Activated CD8-positive, alpha-beta memory T cell treated with anti-CD3 and anti-CD28 coated beads for 4 hours (primary cell): ENCODE data around the gene GUCA1C.

Experiments used
- DNase-seq, 2 donors: peaks; one replicate each; pipeline ENCODE4 v3.0.0-alpha.2; 2020; ENCODE audit warnings: low read depth in 2 of 2

Gene GUCA1C

DNA sequence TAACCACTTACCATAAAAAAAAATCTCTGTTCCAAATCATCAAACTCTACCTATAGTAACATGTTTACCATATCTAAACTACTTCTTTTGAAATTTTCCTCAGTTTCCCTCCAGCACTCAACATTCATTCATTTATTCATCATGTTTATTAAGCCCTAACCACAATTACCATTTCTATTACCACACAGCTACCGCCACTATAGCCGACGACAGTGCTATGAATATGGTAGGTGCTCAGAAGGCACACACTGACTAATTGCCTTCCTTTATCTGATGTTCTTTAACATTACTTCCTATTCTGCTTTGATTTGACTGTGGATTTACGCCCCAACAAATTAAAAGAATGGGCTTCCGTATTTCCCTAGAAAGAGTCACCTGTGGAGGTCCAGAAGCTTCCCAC, 43.9 kb downstream of the GUCA1C start:
- no peak for DNase-seq

DNA sequence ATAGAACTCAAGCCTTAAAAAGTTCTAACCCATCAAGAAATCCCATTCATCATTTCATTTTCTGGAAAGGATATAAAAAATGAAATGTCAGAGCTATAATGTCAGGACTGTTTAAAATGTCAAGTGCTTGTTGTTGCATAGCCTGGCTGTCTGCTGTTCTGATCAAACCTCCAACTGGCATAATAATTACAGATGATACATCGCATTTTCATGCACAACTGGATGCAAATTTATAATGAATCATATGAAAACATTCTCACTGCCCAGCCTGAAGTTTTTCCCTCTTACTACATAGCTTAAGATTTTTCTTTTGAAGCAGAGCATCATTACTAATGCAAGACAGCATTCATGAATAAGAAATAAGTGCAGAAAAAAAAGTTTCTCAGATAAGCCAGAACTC, 46.5 kb downstream of the GUCA1C start:
- no peak for DNase-seq

DNA sequence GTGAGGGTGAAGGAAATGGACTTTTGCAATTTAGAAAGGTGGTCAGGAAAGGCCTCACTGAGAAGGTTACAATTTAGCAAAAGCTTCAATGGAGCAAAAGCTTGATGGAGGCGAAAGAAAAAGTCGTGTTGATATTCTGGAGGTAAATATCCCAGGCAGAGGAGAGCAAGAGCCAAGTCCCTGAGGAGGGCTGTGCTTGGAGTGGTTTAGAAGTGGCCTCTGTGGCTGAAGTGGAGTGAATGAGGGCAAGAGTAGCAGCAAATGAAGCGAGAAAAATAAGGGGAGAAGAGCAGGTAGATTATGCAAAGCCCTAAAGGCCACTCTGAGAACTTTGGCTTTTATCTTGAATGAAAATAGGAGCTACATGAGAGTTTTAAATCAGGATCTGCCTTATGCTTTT, 54.1 kb downstream of the GUCA1C start:
- no peak for DNase-seq

DNA sequence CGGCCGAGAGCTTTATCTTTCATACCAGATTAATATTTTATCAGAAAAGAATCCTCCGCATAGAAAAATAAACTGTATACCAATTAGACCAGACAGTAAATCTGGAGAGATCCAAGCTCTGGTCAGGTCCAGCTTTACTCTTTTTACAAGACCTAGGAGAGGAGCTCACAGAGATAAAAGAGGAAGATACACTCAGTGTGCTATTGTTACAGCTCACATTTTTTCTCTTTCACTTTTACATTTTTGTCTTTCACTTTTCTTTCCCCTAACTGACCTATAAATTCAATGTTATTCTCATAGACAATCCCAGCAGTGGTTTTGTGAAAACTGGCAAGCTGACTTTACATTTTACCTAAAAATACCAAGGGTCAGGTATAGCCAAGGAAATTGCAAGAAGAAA, 55.8 kb downstream of the GUCA1C start:
- DNase-seq, result no peak

DNA sequence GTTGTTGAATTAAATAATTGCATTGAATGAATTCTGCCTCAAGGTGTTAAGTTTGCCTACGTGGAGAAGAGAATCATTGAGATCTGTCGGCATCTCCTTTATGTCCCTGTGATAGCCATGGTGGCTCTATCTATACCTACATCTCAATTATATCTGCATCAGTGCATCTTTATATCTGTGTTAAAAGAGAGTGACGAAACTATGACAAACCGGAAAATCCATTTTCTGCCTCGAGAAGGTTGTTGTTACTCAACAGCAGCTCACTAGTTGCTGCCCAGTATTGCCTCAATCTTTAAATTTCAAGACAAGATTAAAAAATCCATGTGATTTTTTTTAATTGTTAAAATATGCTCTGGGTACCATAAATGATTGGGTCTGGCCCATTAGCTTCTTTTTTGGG, 58.7 kb downstream of the GUCA1C start:
- DNase-seq, result no peak

DNA sequence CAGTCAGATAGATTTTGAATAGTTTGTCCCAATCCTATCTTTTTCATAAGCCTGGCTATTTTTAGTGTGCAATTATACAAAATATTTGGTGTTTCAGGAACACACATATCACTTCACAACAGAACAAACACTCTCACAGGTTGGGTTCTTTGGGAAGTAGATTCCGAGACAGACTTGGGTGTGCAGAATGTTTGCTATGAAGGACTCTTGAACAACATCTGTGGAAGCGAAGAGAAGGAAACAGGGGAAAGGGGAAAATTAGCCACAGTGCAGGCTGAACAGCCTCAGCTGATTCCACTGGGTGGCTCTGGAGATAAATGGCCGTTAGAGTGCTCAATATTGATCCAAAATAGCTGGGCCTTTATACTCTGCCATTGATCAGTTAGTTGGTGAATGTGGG, 61.8 kb downstream of the GUCA1C start:
- DNase-seq, result no peak

DNA sequence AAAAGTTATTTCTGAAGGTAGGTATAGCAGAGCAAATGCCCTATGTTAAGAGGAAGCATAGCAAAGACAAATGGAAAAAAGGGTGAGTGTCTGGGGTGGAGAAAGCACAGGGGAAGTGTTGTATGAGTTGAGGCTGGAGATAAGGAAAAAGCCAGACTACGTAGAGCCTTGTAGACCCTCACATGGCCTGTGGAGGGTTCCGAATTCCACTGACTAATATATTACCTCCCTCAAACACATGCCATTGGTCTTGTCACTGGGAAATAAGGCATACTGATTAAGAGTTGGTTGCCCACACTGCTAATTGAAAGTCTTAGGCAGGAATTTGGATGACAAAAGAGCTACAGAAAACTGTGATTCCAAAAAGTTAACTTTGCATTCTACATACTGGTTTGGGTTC, 65.9 kb downstream of the GUCA1C start:
- DNase-seq, result no peak

DNA sequence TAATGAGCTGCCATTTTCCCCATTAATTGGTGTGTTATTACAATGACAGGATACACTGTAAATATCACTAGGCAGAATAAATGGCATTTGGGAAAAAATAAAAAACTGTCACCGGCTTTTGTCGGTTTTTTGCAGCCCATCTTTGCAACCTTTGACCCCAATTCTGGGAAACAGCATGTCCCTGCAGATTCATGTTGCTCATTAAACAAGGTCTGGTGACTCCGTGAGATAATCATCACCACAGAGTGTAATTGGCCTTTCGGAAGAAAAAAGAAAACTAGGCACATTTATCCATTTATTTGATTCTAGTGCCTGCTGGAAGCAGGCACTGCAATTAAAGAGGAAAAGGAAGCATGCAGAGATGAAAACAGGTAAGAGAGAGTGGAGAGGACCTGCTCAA, 66.6 kb downstream of the GUCA1C start:
- DNase-seq, result no peak

DNA sequence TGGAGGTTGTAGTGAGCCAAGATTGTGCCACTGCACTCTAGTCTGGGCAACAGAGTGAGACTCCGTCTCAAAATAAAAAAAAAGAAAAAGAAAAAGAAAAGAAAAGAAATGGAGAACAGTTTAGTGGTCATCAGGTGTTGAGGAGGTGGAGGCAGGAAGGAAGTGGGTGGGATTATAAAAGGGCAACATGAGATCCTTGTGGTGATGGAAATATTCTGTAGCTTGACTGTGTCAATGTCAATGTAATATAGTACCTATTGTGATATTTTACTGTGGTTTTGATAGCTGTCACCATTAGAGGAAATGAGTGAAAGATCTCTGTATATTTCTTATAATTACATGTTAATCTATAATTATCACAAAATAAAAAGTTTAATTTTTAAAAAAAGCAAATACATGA, 70.3 kb downstream of the GUCA1C start:
- DNase-seq, result no peak

DNA sequence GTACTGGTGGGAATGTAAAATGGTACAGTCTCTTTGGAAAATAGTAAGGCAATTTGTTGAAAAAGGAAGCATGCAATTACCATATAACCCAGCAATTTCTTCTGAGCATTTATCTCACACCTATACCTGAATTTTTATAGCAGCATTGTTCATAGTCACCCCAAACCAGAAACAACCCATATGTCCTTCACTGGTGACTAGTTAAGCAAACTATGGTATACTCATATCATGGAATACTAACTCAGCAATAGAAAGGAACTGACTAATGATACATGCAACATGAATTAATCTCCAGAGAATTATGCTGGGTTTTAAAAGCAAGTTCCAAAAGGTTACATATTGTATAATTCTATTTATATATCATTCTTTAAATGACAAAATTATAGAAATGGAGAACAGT, 70.9 kb downstream of the GUCA1C start:
- no peak for DNase-seq

DNA sequence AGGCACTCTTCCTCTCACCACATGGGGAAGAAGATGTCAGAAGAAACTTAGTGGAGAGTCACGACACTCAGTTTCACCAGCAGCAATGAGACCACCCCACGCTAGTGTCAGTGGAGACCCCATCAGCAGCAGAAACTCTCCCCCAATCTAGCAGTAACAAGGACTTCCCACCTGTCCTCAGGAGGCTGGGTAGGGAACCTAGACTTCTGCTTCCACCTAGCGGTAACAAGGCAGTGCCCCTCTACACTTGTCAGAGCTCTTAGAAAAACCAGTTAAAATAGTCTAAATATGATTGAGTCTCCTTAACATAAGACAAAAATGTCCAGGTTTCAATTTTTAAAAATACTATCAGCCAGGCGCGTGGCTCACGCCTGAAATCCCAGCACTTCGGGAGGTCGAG, 73.8 kb downstream of the GUCA1C start:
- DNase-seq, result no peak

DNA sequence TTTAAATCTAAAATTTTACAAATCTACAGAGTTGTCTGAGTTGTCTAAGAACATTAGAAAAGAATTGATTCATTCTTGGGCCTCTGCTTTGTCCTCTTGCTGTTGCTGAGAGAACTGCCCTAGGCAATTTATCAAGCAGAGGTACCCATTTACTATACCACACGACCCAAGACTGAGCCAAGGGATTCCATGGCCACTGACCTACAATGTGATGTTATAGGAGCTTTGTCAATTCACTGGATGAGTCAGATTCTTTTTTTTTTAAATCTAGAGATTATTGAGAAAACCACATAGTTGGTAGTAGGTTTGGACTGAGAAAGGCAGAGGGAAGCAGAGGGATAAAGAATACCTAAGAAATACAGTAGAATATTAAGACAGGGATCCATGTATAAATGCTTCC, 75.8 kb downstream of the GUCA1C start:
- DNase-seq, result no peak

DNA sequence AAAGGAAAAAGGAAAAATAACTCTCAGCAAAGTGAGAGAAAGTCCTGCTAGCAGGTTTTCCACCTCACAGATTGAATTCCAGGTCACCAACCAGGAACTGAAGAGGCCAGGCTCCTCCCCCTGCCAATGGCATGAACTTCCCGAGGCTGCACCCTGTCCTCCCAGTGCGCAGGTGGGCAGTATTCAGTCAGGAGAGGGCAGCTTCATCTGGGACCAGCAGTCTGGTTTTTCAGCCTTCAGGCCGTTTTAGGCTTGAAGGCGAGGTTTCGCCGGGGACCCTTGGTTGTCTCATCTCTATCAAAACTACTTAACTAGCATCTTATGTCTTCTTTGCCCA, 89.9 kb downstream of the GUCA1C start:
- no peak for DNase-seq

DNA sequence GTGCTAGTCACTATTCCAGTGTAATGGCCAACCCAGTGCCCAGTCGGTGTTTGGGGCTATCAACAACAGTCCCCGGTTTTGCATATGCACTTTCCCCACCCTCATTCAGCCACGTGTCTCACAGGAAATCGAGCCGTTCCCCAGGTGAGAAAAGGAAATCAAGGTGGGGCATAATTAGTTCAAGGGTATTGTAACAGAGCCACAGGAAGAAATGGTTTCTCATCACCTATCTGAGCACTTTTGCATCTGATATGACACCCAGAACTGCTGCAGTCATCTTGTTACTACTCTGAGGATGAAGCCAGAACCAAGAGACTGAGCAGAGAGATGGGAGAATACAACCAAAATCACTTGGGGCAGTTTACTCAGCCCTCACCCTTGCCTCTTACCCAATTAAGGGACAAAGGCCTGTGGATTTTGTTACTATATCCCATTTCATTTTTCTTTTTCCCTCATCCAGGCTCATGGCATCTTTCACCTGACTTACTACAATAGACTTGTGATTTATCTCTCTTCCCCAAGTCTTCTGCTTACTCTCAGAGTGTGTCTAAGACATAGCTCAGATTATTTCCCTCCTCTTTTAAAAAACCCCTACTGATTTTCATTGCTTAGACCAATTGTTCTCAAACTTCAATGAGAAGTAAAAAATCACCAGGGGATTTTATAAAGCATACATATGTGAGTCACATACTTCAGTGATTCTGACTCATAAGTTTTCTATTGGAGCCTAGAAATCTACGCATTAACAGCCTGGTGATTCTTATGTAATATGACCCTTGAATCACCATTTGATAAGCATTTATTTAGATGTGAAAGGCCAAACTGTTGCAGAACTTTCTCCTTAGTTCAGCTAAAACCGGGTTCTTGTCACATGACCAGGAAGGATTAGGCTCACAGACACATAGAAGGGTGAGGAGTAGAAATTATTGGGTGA, 90.5 kb downstream of the GUCA1C start:
- DNase-seq, result no peak

DNA sequence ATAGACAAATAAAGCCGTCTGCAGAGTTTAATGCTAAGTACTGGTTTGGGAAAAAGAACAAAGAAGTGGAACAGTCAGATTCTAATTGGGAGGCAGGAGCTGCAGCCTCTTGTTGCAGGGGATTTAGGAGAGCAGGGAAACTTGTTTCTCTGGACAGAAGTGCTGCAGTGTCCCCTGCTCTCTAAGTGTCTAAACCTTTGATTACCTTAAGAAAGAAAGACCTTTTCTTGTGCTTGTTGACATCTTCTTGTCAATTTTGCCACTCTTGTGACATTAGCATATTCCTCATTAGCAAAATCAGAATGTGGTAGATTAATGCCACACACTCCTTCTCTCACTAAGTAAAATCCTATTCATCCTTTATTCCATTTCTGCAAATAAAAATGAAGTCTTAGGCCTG, 92.3 kb downstream of the GUCA1C start:
- DNase-seq, result no peak
